NCI-H460 (cell line): Measurements from ENCODE around the gene TBX21. TPM values are rescaled to one million over a fixed set of nuclear protein-coding genes. Genes with fewer than 3 reads are reported as not detected.
A peak's percentile ranks its signal among the peaks of the same experiment; 100 is the strongest.
"Not testable (repeated sequence)": the region's sequence is repeated elsewhere in the genome, so short reads cannot be mapped to it uniquely, and the experiment has no call there.

Experiments
- DNase-seq: peaks from one replicate; pipeline ENCODE4 v3.0.0-alpha.2; 2016; ENCODE audit warnings: low read depth; ENCODE audit errors: extremely low read depth
- total RNA-seq: library from RNA; depleted of rRNA; stranded (reverse); fragments of >200 nt; shearing (Covaris generic); gene quantifications from 2 replicates; pipeline ENCODE4 v1.2.3, GENCODE V29; 2014; rRNA removed

Gene TBX21
- total RNA-seq, 1 experiment from 2014 or later, result not detected

DNA sequence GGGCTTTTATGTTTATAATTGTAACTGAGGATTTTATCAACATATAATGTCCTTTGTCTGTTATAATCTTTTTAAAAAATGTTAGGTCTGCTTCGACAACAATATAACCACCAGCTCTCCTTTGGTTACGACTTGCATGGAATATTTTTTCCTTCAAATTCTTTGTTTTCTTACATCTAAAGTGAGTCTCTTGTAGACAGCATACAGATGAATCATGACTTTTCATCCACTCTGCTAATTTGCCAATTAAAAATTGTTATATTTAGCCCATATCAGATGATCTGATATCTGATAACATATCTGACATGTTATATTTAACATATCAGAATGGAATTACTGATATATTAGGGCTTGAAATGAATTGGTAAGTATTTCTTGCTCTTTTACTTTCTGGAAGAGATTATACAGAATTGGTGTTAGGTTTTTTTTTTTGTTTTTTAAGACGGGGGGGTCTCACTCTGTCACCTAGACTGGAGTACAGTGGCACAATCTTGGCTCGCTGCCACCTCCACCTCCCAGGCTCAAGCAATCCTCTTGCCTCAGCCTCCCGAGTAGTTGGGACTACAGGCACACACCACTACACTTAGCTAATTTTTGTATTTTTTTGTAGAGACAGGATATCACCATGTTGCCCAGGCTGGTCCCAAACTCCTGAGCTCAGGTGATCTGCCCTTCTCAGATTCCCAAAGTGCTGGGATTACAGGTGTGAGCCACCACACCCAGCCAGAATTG, 27.5 kb downstream of the TBX21 start:
- DNase-seq, result no peak

DNA sequence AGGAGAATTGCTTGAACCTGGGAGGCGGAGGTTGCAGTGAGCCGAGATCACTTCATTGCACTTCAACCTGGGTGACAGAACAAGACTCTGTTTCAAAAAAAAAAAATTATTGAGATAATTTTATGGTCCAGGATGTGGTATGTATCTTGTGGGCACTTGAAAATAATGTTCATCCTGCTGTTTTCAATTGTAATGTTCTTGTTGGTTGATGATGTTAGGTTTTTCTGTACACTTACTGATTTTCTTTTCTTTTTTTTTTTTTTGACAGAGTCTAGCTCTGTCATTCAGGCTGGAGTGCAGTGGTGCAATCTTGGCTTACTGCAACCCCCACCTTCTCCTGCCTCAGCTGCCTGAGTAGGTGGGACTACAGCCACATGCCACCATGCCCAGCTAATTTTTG, 29.7 kb downstream of the TBX21 start:
- no peak for DNase-seq

DNA sequence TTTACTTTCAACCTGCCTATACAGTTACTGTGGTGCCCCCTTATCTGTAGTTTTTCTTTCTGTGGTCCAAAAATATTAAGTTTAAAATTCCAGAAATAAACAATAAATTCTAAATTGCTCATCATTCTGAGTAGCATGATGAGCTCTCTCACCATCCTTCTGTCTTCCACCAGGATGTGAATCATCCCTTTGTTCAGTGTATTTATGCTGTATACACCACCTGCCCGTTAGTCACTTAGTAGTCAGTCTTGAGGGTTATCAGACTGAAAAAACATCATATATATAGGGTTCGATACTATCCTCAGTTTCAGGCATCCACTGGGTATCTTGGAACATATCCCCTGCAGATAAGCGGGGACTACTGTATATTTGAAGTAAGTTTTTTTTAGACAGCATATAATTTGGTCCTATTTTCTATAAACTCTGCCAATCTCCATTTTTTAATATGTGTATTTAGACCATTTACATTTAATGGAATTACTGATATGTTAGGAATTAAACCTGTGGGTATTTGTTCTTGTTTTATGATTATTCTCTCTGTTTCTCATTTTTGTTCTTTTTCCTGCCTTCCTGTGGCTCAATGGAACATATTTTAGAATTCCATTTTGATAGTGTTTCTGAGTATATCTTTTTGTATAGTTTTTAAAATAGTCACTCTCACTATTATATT, 31.0 kb downstream of the TBX21 start:
- no peak for DNase-seq

DNA sequence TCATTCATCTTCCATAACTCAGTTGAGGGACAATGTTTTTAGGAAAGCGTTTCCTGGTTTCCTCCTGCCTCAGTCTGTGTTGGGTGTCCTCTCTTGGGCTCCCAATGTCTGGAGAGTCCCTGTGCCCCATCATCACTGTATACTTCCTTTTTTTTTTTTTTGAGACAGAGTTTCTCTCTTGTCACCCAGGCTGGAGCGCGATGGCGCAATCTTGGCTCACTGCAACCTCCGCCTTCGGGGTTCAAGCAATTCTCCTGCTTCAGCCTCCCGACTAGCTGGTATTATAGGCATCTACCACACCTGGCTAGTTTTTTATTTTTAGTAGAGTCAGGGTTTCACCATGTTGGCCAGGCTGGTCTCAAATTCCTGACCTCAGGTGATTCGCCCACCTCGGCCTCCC, 40.6 kb downstream of the TBX21 start:
- not testable (repeated sequence) for DNase-seq

DNA sequence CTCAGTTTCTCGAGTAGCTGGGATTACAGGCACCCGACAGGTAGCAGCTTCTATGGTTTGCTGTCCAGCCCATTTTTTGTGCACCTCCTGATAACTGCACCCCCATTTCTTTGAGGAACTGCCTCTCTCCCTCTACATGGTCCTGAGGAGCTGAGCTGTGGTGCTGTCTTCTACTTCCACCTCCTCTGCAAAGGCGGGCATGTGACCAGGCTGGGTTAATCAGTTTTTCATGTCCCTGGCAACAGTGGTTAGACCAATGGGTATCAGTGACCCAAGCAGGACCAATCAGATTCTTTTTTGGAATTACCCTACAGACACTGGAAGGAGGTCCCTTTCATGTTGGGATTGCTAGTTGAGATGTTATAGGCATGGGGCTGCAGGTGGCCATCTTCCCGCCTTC, 41.3 kb downstream of the TBX21 start:
- DNase-seq, result no peak

DNA sequence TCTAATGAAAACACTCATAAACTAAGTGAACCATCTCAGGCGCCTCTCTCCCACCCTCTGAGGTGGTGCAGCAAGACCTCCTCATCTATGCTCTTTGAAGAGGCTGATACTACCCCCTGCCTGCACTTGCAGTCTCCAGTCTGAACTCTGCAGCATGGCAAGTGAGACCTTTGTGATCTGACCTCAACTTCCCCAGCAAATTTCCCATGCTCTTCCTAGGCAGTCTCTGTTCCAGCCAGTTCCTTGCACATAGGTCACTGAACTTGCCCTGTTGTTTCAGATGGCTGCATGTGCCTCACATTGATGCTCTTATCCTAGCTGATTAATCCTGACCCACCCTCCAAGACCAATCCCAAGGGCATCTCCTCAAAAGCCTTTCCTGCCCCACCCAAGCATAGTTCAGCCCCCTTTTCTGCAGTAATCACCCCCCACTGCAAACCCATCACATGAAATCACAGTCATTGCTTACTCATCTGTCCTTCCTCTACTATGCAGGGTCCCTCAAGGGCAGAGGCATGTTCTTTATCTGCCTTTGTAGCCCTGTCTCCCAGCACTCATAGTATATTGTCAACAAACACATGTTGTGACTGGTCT, 42.0 kb downstream of the TBX21 start:
- no peak for DNase-seq

DNA sequence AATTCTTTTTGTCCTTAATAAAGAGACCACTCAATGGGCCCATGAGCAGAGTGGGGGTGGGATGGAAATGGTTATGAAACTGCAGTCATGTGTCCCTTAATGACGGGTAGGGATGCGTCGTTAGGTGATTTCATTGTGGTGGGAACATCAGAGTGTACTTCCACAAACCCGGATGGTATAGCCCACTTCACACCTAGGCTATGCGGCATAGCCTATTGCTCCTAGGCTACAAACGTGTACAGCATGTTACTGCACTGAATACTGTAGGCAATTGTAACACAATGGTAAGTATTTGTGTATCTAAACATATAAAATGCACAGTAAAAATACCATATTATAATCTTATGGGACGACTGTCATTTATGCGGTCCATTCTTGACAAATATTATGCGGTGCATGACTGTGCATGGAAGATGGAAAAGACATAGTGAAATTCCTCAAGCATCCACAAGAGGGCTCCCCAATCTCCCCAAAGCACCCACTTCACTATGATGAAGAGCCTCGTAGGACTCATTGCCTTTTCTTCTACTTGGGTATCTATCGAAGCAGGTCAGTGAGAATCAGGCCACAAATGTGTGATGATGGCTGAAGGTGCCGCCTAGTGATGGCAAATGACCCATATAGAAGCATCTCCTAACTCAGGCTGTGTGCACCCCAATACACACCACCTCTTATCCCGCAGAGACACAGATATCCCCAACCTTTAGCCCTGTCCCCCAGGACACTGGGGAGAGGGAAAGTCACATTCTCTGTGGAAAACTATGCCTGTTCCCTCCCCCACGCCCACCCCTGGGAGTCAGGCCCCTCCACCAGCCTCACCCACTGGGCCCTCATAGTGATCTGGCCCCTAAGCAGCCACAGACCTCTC, 43.5 kb downstream of the TBX21 start:
- DNase-seq, result peak; percentile 50

DNA sequence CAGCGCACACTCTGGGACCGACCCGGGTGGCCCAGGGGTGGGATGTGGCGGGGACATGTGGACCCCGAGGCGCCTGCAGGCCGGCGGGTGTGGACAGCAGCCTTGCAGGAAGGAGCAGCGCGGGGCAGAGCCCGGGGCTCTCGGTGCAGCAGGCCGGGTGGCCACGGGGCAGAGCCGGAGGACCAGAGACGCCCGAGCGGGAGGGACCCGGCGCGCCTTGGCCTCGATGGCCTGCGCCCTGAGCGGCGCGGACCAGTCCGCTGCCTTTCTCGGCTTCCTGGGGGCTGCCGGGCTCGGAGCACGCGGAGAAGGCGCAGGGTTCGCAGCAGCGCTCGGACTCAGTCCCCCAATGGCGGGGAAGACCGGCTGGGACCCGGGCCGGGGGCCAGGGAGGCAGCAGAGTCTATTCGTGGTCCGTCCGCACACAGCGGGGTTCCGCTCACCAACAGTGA, 45.2 kb downstream of the TBX21 start:
- DNase-seq, result no peak

DNA sequence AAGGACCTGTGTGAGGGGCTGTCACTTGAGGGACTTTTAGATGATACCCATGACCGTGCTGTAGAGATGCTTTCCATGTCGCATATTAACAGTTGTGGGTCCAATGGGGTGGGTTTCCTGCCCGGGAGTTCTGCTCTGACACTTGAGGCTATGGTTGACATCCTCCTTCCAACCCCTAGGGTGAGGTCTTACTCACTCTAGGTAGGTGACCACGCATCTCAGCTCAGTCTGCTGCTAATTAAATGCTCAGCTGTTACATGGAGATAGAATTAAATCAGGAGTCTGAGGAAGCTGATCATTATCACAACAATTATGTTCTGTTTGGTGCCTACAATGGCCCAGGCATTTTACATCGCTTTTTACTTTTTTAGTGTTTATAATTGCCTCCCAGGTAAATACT, 48.4 kb downstream of the TBX21 start:
- no peak for DNase-seq

DNA sequence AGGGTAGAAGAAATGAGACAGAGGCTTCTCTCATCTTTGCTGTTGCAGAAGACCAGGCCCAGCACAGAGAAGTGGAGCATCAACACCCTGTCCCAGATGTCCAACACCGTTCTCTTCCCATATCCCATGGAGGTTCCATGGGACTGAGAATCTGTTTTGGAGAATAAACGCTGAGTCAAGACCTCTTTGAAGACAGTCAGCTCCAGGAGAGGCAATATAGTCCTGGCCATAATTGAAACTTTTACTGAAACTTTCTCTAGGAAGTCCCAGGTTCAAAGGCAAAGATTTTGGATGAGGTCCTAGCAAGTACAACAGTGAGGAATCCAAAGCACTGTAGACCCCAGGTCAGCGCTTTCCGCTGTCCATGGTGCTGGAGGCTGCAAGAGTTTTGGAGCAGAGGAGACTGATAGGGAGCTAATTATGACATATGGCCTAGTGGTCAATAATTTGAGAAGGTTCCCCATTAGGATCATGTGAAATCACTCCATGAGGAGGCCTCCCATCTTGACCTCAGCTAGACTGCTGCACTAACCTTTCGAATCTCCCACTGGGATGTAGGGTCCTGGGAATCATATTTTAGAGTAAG, 52.6 kb downstream of the TBX21 start:
- DNase-seq, result peak; percentile 22

DNA sequence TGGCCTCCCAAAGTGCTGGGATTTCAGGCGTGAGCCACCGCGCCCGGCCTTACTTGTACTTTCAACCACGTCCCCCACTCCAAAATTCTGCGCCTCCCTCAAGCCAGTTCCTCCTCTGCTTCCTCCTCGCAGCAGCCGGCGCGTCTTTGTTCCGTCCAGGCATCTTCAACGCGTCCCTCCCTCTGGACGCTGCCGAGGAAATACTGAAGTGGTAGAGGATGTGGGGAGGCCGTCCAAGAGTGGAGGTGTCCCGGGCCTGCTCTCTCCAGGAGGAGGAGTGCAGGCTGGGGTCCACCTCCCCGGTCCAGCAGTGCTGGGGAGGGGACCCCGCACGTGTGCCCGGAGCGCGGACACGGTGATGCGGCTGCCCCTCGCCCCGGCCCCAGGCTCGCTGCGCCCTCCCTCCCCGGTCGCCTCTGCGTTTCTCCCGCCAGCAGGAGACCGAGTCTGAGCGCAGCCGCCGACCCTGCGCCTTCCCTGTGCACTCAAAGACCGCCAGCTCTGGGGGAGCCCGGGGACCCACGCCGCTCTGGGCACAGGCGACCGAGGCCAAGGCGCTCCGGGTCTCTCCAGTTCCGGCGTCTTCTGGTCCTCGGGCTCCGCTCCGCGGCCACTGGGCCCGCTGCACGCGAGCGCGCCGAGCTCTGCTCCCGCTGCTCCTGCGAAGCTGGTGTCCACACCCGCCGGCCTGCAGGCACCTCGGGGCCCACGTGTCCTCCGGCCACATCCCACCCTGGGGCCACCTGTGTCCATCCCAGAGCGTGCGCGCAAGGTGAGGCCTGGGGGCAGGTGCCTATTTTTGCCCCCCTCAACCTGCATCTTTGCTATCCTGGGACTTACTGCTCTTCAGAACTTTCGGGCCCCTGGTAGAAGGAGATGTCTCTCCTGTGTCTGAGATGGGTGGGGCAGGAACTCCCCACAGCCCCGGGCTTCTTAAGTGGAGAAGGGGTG, 56.9 kb downstream of the TBX21 start:
- DNase-seq, result peak; percentile 49

DNA sequence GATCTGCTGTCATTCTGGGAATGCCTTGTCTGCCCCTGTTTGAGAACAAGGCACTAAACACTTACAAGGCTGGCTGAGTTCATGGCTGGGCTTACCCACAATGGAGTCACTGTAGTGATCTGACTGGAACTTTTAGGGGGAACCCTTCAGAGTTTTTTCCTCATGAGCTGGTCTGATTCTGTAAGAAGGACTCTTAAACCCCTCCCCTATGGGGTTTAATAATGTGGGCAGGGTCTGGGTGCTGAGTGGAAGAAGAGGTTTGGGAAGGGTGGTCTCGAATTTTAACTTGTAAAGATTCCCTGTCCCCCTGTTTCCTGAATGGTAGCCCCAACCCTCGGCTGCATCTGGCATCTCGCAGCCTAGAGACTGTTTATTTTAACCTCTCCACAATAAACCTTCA, 58.0 kb downstream of the TBX21 start:
- DNase-seq, result no peak

DNA sequence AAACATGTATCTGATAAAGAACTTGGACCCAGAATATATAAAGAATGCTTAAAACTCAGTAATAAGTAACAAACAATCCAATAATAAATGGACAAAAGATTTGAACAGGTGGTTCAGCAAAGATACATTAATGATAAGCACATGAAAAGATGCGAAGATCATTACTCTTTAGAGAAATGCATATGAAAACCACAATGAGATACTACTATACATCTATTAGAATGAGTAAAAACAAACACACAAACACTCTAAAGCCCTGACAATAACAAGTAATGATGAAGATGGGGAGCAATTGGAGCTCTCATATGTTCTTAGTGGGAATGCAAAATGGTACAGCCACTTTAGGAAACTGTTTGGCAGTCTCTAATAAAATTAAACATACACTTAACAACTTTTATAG, 59.4 kb downstream of the TBX21 start:
- no peak for DNase-seq

DNA sequence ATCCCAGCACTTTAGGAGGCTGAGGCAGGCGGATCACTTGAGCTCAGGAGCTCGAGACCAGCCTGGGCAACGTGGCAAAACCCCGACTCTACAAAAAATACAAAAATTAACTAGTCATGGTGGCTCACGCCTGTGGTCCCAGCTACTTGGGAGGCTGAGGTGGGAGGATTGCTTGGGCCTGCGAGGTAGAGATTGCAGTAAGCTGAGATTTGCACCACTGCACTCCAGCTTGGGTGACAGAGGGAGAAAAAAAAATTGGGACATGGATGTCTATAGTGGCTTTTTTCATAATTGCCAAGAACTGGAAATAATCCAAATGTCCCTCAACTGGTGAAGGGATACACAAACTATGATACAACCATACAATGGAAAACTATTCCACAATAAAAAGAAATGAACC, 59.9 kb downstream of the TBX21 start:
- DNase-seq, result no peak

Other genes with a start within 250 kb of the TBX21 start
- 39.1 and 44.6 TPM in 2 replicates for gene NPEPPS, start 202.1 kb upstream of the TBX21 start, total RNA-seq
- 390 and 410 TPM in 2 replicates for gene KPNB1, start 83.3 kb upstream of the TBX21 start, total RNA-seq
- gene TBKBP1, start 39.1 kb upstream of the TBX21 start, total RNA-seq, result 2.7 and 5.3 TPM in 2 replicates
- gene OSBPL7, start 88.6 kb downstream of the TBX21 start, total RNA-seq, result 2.6 and 2.9 TPM in 2 replicates
- 70.5 and 72.8 TPM in 2 replicates for gene MRPL10, start 98.3 kb downstream of the TBX21 start, total RNA-seq
- 0.20 TPM in 1 of 2 replicates, not detected in the other for gene LRRC46, start 98.4 kb downstream of the TBX21 start, total RNA-seq
- 24.9 and 25.6 TPM in 2 replicates for gene SCRN2, start 108.0 kb downstream of the TBX21 start, total RNA-seq
- 0.02 TPM in 1 of 2 replicates, not detected in the other for gene SP6, start 117.9 kb downstream of the TBX21 start, total RNA-seq
- 1.9 and 2.4 TPM in 2 replicates for gene SP2, start 163.0 kb downstream of the TBX21 start, total RNA-seq
- 23.2 and 28.6 TPM in 2 replicates for gene PNPO, start 208.3 kb downstream of the TBX21 start, total RNA-seq
- gene PRR15L, start 224.6 kb downstream of the TBX21 start, total RNA-seq, result not detected in 2 replicates
- 46.6 and 75.2 TPM in 2 replicates for gene CDK5RAP3, start 237.9 kb downstream of the TBX21 start, total RNA-seq